Peyer's patch (tissue), 4 donors: ENCODE results near the gene MYL6B.

Experiments
- POLR2A ChIP-seq, 2 donors: fragments of 450-650 bp; IDR thresholded peaks; one replicate each; pipeline ENCODE4 v1.5.1; 2017; ENCODE audit warnings: antibody characterized with exemption in 2 of 2, mild to moderate bottlenecking in 2 of 2, moderate library complexity in 2 of 2
- TF ChIP-seq, protein P1 (sequence below), 6 experiments: fragments of 450-650 bp in 4 of 6; fragments of 200-600 bp in 2 of 6; sonication (generic) in 1 of 6; IDR thresholded peaks; one replicate each; pipeline ENCODE4 v1.5.1; 2017 to 2019; ENCODE audit warnings: antibody characterized with exemption in 6 of 6, mild to moderate bottlenecking in 3 of 6, moderate library complexity in 1 of 6

DNA sequence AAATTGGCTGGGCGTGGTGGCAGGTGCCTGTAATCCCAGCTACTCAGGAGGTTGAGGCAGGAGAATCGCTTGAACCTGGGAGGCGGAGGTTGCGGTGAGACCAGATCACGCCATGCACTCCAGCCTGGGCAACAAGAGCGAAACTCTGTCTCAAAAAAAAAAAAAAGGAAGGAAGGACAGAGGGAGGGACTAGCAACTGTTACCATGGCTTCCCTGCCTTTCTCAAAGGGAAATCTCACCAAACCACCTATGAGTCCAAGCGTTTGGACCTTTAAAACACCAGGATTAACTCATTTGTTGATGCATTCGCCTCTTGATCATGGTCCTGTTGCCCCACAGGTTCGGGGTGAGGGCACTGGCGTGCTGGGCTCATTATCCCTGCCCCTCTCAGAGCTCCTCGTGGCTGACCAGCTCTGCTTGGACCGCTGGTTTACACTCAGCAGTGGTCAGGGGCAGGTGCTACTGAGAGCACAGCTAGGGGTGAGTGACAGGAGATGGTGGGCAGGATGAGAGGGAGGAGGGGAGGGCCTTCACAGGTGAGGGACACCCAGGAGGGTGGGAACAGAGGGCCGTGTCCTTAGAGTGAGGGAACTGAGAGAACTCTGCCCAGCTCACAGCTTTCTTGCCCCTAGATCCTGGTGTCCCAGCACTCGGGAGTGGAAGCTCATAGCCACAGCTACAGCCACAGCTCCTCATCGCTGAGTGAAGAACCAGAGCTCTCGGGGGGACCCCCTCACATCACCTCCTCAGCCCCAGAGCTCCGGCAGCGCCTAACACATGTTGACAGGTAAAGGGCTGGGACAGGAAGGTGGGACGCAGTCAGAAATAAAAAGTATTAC lies 10.2 kb upstream of the MYL6B start:
- TF ChIP-seq, protein P1, sequence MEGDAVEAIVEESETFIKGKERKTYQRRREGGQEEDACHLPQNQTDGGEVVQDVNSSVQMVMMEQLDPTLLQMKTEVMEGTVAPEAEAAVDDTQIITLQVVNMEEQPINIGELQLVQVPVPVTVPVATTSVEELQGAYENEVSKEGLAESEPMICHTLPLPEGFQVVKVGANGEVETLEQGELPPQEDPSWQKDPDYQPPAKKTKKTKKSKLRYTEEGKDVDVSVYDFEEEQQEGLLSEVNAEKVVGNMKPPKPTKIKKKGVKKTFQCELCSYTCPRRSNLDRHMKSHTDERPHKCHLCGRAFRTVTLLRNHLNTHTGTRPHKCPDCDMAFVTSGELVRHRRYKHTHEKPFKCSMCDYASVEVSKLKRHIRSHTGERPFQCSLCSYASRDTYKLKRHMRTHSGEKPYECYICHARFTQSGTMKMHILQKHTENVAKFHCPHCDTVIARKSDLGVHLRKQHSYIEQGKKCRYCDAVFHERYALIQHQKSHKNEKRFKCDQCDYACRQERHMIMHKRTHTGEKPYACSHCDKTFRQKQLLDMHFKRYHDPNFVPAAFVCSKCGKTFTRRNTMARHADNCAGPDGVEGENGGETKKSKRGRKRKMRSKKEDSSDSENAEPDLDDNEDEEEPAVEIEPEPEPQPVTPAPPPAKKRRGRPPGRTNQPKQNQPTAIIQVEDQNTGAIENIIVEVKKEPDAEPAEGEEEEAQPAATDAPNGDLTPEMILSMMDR (IDR thresholded peaks at IDR 0.05): no peak
- no peak for TF ChIP-seq POLR2A (IDR thresholded peaks at IDR 0.05)
